HCT116 (cell line): ENCODE results near the gene EXOC6B. TPM values are rescaled to one million over a fixed set of nuclear protein-coding genes. Genes with fewer than 3 reads are reported as not detected.

Experiments used
- ATAC-seq: fragments of 200-7000 bp; cut with Tn5 transposase; 2 replicates; pipeline ENCODE4 v1.9.1; 2020; ENCODE audit warnings: mild to moderate bottlenecking, moderate library complexity
- BruUV-seq: library from RNA; stranded (reverse); fragments of 400-500 nt; replicated peaks from 2 replicates; lab custom pipeline; 2021; lab: Mats Ljungman, UMichigan
- CTCF ChIA-PET: fragments of 300-600 bp; sonication (Branson Sonifier 250); formaldehyde crosslinking; loops from one replicate; lab custom pipeline; 2021; ENCODE audit warnings: antibody characterized with exemption; lab: Charles Lee
- POLR2A ChIA-PET: fragments of 300-600, 350-600 bp; sonication (Branson Sonifier 250); formaldehyde crosslinking; loops from one replicate; lab custom pipeline; 2021; ENCODE audit warnings: antibody characterized with exemption; lab: Charles Lee
- RAD21 ChIA-PET, 2 experiments: fragments of 300-600 bp; sonication (Branson Sonifier 250); formaldehyde crosslinking; loops; one replicate each; lab custom pipeline; 2023; ENCODE audit warnings: low total read pairs in 2 of 2; ENCODE audit not compliant: uncharacterized antibody in 2 of 2, unreplicated experiment in 2 of 2, low non-redundant PET in 1 of 2; lab: Charles Lee
- DNase-seq: peaks from one replicate; pipeline ENCODE4 v3.0.0-alpha.2; 2010; ENCODE audit warnings: low read depth, low spot score
- H2AFZ ChIP-seq: fragments of 200-600 bp; shearing (Covaris generic), sonication (generic); 2 replicates; pipeline ENCODE4 v1.6.1; 2017; ENCODE audit warnings: low read depth, mixed run types, mixed read lengths, antibody characterized with exemption, low read length; ENCODE audit not compliant: poor library complexity, severe bottlenecking
- H3K27ac ChIP-seq: 2 replicates; pipeline ENCODE4 v1.5.1; 2012; ENCODE audit warnings: low read depth, low read length
- H3K27me3 ChIP-seq: fragments of 200-600 bp; sonication (generic); 2 replicates; pipeline ENCODE4 v1.6.1; 2016; ENCODE audit warnings: mixed run types, low read length, mixed read lengths; ENCODE audit not compliant: insufficient read depth
- H3K36me3 ChIP-seq, 2 experiments: fragments of 200-500 bp in 1 of 2; fragments of 200-600 bp in 1 of 2; sonication (Bioruptor generic) in 1 of 2; sonication (generic) in 1 of 2; 2 replicates each; pipeline versions ENCODE4 v1.5.1 to v1.6.1; 2014 to 2016; ENCODE audit warnings: low read length in 2 of 2, inconsistent platforms in 1 of 2, mixed read lengths in 1 of 2, mixed run types in 1 of 2; ENCODE audit not compliant: insufficient read depth in 2 of 2, control insufficient read depth in 1 of 2
- H3K4me1 ChIP-seq, 2 experiments: fragments of 200-600 bp in 1 of 2; sonication (generic) in 1 of 2; 2 replicates each; pipeline versions ENCODE4 v1.5.1 to v1.6.1; 2012 to 2017; ENCODE audit warnings: low read length in 2 of 2, inconsistent platforms in 1 of 2, mild to moderate bottlenecking in 1 of 2, mixed read lengths in 1 of 2, mixed run types in 1 of 2, moderate library complexity in 1 of 2; ENCODE audit not compliant: insufficient read depth in 2 of 2, control insufficient read depth in 1 of 2
- H3K4me2 ChIP-seq: fragments of 200-600 bp; sonication (generic); 2 replicates; pipeline ENCODE4 v1.6.1; 2017; ENCODE audit warnings: mixed run types, low read length, mixed read lengths
- H3K4me3 ChIP-seq, 2 experiments: fragments of 200-600 bp in 1 of 2; sonication (generic) in 1 of 2; replicated peaks in 1 of 2; 2 replicates each; pipeline ENCODE4 v1.5.1; 2011 to 2016; ENCODE audit warnings: low read length in 2 of 2, control low read depth in 1 of 2, low read depth in 1 of 2, mild to moderate bottlenecking in 1 of 2, mixed read lengths in 1 of 2, mixed run types in 1 of 2
- H3K79me2 ChIP-seq: fragments of 200-600 bp; sonication (generic); 2 replicates; pipeline ENCODE4 v1.6.1; 2017; ENCODE audit warnings: mild to moderate bottlenecking, mixed run types, low read length, moderate library complexity, mixed read lengths; ENCODE audit not compliant: insufficient read depth
- H3K9ac ChIP-seq: fragments of 200-600 bp; sonication (generic); 2 replicates; pipeline ENCODE4 v1.6.1; 2016; ENCODE audit warnings: low read length, mixed read lengths
- H3K9me2 ChIP-seq: fragments of 200-600 bp; sonication (generic), shearing (Covaris generic); 2 replicates; pipeline ENCODE4 v1.6.1; 2017; ENCODE audit warnings: mixed run types, mild to moderate bottlenecking, moderate library complexity; ENCODE audit not compliant: insufficient read depth
- H3K9me3 ChIP-seq, 2 experiments: fragments of 200-500 bp in 1 of 2; fragments of 200-600 bp in 1 of 2; sonication (Bioruptor generic) in 1 of 2; sonication (generic) in 1 of 2; 2 replicates each; pipeline ENCODE4 v1.6.1; 2014 to 2017; ENCODE audit warnings: low read length in 2 of 2, mixed read lengths in 2 of 2, inconsistent platforms in 1 of 2, low read depth in 1 of 2, mild to moderate bottlenecking in 1 of 2, mixed run types in 1 of 2, moderate library complexity in 1 of 2; ENCODE audit not compliant: control insufficient read depth in 1 of 2, insufficient read depth in 1 of 2
- H4K20me1 ChIP-seq: fragments of 200-600 bp; sonication (generic), shearing (Covaris generic); 2 replicates; pipeline ENCODE4 v1.6.1; 2017; ENCODE audit warnings: mixed run types, mild to moderate bottlenecking, moderate library complexity; ENCODE audit not compliant: insufficient read depth
- CBX3 ChIP-seq: IDR thresholded peaks from 2 replicates; pipeline ENCODE4 v1.6.1; 2012; ENCODE audit warnings: low read depth
- CEBPB ChIP-seq: IDR thresholded peaks from 2 replicates; pipeline ENCODE4 v1.6.1; 2012; ENCODE audit warnings: low read depth
- ELF1 ChIP-seq: IDR thresholded peaks from 2 replicates; pipeline ENCODE4 v1.6.1; 2012; ENCODE audit warnings: low read depth, borderline replicate concordance
- EZH2 ChIP-seq: fragments of 200-600 bp; sonication (generic); IDR thresholded peaks from 2 replicates; pipeline ENCODE4 v1.6.1; 2017; ENCODE audit warnings: antibody characterized with exemption, mixed run types
- EZH2phosphoT487 ChIP-seq: fragments of 200-600 bp; IDR thresholded peaks from 2 replicates; pipeline ENCODE4 v1.6.1; 2018; ENCODE audit warnings: antibody characterized with exemption, borderline replicate concordance
- FOSL1 ChIP-seq: IDR thresholded peaks from 2 replicates; pipeline ENCODE4 v1.6.1; 2012; ENCODE audit warnings: low read depth
- POLR2A ChIP-seq: IDR thresholded peaks from 2 replicates; pipeline ENCODE4 v1.7.0; 2011; ENCODE audit warnings: borderline replicate concordance; ENCODE audit not compliant: insufficient read depth, insufficient read length; ENCODE audit errors: extremely low read depth
- POLR2AphosphoS5 ChIP-seq: IDR thresholded peaks from 2 replicates; pipeline ENCODE4 v1.6.1; 2011; ENCODE audit warnings: mild to moderate bottlenecking, low read depth, low read length, moderate library complexity
- RAD21 ChIP-seq: IDR thresholded peaks from 2 replicates; pipeline ENCODE4 v1.6.1; 2012; ENCODE audit warnings: low read depth, mild to moderate bottlenecking
- SIN3A ChIP-seq: IDR thresholded peaks from 2 replicates; pipeline ENCODE4 v1.6.1; 2012; ENCODE audit warnings: low read depth
- SP1 ChIP-seq: IDR thresholded peaks from 2 replicates; pipeline ENCODE4 v1.6.1; 2012; ENCODE audit warnings: low read depth
- SRF ChIP-seq: IDR thresholded peaks from 2 replicates; pipeline ENCODE4 v1.6.1; 2012; ENCODE audit warnings: low read depth
- YY1 ChIP-seq: IDR thresholded peaks from 2 replicates; pipeline ENCODE4 v1.6.1; 2011; ENCODE audit warnings: low read length, low read depth, moderate library complexity, mild to moderate bottlenecking; ENCODE audit not compliant: insufficient replicate concordance; ENCODE audit errors: extremely low read depth
- ZFX ChIP-seq: fragments of 450-650 bp; IDR thresholded peaks from 2 replicates; pipeline ENCODE4 v1.6.1; 2017
- ZNF274 ChIP-seq: fragments of 200-500 bp; sonication (Bioruptor generic); IDR thresholded peaks from 2 replicates; pipeline ENCODE4 v1.6.1; 2014; ENCODE audit warnings: mild to moderate bottlenecking, low read depth, low read length, inconsistent platforms
- intact Hi-C: fragments of 100-400 bp; cut with micrococcal nuclease; formaldehyde crosslinking; loops from 2 replicates; pipeline ENCODE4 v1.10.0; 2022
- total RNA-seq: library from RNA; stranded (reverse); gene quantifications from one replicate; pipeline ENCODE4 v1.2.1, GENCODE V29; 2021; ENCODE audit not compliant: unreplicated experiment
- TF ChIP-seq, protein P1 (sequence below): IDR thresholded peaks from 2 replicates; pipeline ENCODE4 v1.6.1; 2012
- TF ChIP-seq, protein P2 (sequence below): IDR thresholded peaks from 2 replicates; pipeline ENCODE4 v1.6.1; 2011; ENCODE audit warnings: mild to moderate bottlenecking, low read length, moderate library complexity; ENCODE audit not compliant: insufficient replicate concordance; ENCODE audit errors: extremely low read depth
- TF ChIP-seq, protein P3 (sequence below): IDR thresholded peaks from 2 replicates; pipeline ENCODE4 v1.6.1; 2012

The EXOC6B gene
- total RNA-seq, 1 experiment from 2014 or later: 25.4 TPM

DNA sequence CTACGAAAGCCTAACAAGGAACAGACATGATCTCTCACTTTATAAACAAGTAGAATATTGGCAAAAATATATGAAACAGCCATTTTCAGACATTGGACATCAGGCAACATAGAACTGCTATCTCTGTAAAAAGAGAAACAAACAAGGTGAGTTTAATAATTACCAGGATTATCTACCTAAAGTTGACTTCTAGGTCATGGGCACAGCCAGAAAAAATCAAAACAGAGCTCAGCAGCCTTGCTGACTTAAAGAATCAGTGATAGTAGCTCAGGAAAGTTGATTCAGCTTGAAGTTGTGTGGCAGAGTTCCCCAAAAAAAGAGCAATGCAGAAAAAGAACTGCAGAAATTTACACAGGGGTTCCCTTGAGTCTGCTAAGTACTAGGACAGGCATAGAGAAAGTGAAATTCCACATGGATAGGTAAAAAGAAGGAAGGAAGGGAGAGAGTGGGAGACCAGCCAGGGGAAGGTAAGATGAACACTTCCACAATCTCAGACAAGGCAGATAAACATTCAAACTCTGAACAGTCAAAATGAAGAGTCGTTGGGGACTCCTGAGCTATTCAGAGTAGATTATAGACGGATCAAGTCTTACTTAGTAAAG lies 102.0 kb downstream of the EXOC6B start:
- H3K4me3 ChIP-seq: no peak overlapping the region
- intact Hi-C loops: no loop called here
- ChIA-PET RAD21 (no interaction called here), CTCF (no interaction called here), POLR2A (no interaction called here)
- no peaks in the 10 kb centered on the region for H4K20me1 ChIP-seq
- H3K4me2 ChIP-seq: no peak overlapping the region
- no peak overlapping the region for H2AFZ ChIP-seq
- H3K27ac ChIP-seq: no peak overlapping the region
- DNase-seq (no peak), ATAC-seq (no peak)
- H3K9me3 ChIP-seq: no peaks in the 10 kb centered on the region
- no peaks in the 10 kb centered on the region for H3K9me2 ChIP-seq
- BruUV-seq: no TSS peak
- no peaks in the 10 kb centered on the region for H3K36me3 ChIP-seq
- no peaks in the 10 kb centered on the region for H3K27me3 ChIP-seq
- H3K79me2 ChIP-seq: no peaks in the 10 kb centered on the region
- peaks cover 8% of the 10 kb centered on the region in 2 experiments for H3K4me1 ChIP-seq
- no peak for TF ChIP-seq YY1
- TF ChIP-seq SRF: no peak
- TF ChIP-seq, protein P1, sequence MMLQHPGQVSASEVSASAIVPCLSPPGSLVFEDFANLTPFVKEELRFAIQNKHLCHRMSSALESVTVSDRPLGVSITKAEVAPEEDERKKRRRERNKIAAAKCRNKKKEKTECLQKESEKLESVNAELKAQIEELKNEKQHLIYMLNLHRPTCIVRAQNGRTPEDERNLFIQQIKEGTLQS: no peak
- TF ChIP-seq, all 23 proteins: peak for 0
- H3K9ac ChIP-seq: no peak overlapping the region

DNA sequence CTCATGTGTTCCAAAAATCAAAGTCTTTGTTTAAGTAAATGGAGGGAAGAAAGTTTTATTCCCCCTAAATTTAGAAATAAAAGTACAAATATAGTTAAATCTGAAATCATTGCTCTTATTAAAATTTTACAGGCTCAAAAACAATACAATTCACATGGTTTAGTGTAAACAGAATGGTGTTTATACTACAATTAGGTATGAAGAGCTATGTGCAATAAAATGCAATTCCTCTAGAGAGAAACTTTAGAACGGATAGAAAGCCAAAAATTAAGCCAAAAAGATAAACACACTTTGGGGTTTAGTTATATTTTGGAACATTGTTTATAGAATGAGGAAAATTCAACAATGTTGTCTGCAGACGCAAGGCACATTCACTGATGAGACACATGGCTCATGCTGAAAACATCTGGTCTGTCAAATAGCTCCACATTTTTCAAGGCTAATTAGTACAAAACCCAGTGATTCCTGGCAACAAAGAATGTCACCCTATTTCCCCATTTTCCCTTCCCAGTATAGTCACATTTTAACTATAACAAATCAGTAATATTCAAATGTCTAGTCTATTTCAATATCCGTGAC lies 103.3 kb downstream of the EXOC6B start:
- intact Hi-C loops: no loop called here
- TF ChIP-seq ZNF274 (no peak), RAD21 (no peak), SP1 (no peak), SIN3A (no peak), POLR2A (no peak), ELF1 (no peak), CBX3 (no peak), ZFX (no peak), EZH2 (no peak), FOSL1 (no peak), POLR2AphosphoS5 (no peak), EZH2phosphoT487 (no peak), CEBPB (no peak)
- TF ChIP-seq, protein P1: no peak
- TF ChIP-seq, protein P2, sequence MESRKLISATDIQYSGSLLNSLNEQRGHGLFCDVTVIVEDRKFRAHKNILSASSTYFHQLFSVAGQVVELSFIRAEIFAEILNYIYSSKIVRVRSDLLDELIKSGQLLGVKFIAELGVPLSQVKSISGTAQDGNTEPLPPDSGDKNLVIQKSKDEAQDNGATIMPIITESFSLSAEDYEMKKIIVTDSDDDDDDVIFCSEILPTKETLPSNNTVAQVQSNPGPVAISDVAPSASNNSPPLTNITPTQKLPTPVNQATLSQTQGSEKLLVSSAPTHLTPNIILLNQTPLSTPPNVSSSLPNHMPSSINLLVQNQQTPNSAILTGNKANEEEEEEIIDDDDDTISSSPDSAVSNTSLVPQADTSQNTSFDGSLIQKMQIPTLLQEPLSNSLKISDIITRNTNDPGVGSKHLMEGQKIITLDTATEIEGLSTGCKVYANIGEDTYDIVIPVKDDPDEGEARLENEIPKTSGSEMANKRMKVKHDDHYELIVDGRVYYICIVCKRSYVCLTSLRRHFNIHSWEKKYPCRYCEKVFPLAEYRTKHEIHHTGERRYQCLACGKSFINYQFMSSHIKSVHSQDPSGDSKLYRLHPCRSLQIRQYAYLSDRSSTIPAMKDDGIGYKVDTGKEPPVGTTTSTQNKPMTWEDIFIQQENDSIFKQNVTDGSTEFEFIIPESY: no peak
- TF ChIP-seq, protein P3, sequence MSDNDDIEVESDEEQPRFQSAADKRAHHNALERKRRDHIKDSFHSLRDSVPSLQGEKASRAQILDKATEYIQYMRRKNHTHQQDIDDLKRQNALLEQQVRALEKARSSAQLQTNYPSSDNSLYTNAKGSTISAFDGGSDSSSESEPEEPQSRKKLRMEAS: no peak

More for the DNA sequence above, 103.3 kb downstream of the EXOC6B start:
- H3K36me3 ChIP-seq: no peaks in the 10 kb centered on the region
- no peaks in the 10 kb centered on the region for H3K9me3 ChIP-seq
- H3K27me3 ChIP-seq: no peaks in the 10 kb centered on the region
- no peaks in the 10 kb centered on the region for H3K9me2 ChIP-seq
- H2AFZ ChIP-seq: no peak overlapping the region
- no peaks in the 10 kb centered on the region for H4K20me1 ChIP-seq
- no peak for DNase-seq
- ATAC-seq: no peak
- no peak overlapping the region for H3K27ac ChIP-seq
- no peak overlapping the region for H3K4me2 ChIP-seq
- peaks cover 8% of the 10 kb centered on the region in 2 experiments for H3K4me1 ChIP-seq
- no peaks in the 10 kb centered on the region for H3K79me2 ChIP-seq
- ChIA-PET POLR2A (no interaction called here), RAD21 (no interaction called here), CTCF (no interaction called here)
- no peak overlapping the region for H3K9ac ChIP-seq
- BruUV-seq: no TSS peak
- no peak overlapping the region for H3K4me3 ChIP-seq
